ENCODE results near the gene NAALAD2. TPM values are rescaled to one million over a fixed set of nuclear protein-coding genes. Genes with fewer than 3 reads are reported as not detected.

NAALAD2 gene
- total and polyA plus RNA-seq, 2 experiments from 2014 or later = 3.4 to 4.3 TPM

DNA sequence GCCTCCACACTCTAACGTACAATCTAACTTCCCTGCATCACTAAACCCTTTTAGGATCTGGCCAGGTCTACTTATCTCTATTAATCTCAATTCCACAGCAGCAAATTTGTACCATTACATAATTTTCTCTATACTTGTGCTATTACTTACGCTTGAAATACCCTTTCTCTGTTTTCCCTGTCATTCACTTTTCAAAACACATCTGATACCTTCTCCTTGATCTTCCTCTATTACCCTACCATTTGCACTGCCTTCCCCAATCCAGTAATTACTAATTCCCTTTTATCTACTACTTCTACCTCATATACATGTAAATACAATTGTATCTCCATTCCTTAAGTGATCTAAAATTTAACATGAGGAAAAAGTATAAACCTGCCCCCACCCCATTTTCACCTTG, 74.4 kb downstream of the NAALAD2 start (continued):
- TF ChIP-seq, protein P1, sequence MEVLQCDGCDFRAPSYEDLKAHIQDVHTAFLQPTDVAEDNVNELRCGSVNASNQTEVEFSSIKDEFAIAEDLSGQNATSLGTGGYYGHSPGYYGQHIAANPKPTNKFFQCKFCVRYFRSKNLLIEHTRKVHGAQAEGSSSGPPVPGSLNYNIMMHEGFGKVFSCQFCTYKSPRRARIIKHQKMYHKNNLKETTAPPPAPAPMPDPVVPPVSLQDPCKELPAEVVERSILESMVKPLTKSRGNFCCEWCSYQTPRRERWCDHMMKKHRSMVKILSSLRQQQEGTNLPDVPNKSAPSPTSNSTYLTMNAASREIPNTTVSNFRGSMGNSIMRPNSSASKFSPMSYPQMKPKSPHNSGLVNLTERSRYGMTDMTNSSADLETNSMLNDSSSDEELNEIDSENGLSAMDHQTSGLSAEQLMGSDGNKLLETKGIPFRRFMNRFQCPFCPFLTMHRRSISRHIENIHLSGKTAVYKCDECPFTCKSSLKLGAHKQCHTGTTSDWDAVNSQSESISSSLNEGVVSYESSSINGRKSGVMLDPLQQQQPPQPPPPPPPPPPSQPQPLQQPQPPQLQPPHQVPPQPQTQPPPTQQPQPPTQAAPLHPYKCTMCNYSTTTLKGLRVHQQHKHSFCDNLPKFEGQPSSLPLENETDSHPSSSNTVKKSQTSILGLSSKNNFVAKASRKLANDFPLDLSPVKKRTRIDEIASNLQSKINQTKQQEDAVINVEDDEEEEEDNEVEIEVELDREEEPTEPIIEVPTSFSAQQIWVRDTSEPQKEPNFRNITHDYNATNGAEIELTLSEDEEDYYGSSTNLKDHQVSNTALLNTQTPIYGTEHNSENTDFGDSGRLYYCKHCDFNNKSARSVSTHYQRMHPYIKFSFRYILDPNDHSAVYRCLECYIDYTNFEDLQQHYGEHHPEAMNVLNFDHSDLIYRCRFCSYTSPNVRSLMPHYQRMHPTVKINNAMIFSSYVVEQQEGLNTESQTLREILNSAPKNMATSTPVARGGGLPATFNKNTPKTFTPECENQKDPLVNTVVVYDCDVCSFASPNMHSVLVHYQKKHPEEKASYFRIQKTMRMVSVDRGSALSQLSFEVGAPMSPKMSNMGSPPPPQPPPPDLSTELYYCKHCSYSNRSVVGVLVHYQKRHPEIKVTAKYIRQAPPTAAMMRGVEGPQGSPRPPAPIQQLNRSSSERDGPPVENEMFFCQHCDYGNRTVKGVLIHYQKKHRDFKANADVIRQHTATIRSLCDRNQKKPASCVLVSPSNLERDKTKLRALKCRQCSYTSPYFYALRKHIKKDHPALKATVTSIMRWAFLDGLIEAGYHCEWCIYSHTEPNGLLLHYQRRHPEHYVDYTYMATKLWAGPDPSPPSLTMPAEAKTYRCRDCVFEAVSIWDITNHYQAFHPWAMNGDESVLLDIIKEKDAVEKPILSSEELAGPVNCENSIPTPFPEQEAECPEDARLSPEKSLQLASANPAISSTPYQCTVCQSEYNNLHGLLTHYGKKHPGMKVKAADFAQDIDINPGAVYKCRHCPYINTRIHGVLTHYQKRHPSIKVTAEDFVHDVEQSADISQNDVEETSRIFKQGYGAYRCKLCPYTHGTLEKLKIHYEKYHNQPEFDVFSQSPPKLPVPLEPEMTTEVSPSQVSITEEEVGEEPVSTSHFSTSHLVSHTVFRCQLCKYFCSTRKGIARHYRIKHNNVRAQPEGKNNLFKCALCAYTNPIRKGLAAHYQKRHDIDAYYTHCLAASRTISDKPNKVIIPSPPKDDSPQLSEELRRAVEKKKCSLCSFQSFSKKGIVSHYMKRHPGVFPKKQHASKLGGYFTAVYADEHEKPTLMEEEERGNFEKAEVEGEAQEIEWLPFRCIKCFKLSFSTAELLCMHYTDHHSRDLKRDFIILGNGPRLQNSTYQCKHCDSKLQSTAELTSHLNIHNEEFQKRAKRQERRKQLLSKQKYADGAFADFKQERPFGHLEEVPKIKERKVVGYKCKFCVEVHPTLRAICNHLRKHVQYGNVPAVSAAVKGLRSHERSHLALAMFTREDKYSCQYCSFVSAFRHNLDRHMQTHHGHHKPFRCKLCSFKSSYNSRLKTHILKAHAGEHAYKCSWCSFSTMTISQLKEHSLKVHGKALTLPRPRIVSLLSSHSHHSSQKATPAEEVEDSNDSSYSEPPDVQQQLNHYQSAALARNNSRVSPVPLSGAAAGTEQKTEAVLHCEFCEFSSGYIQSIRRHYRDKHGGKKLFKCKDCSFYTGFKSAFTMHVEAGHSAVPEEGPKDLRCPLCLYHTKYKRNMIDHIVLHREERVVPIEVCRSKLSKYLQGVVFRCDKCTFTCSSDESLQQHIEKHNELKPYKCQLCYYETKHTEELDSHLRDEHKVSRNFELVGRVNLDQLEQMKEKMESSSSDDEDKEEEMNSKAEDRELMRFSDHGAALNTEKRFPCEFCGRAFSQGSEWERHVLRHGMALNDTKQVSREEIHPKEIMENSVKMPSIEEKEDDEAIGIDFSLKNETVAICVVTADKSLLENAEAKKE (CRISPR knock-in tag; IDR thresholded peaks at IDR 0.05) = no peak
- TF ChIP-seq, protein P2, sequence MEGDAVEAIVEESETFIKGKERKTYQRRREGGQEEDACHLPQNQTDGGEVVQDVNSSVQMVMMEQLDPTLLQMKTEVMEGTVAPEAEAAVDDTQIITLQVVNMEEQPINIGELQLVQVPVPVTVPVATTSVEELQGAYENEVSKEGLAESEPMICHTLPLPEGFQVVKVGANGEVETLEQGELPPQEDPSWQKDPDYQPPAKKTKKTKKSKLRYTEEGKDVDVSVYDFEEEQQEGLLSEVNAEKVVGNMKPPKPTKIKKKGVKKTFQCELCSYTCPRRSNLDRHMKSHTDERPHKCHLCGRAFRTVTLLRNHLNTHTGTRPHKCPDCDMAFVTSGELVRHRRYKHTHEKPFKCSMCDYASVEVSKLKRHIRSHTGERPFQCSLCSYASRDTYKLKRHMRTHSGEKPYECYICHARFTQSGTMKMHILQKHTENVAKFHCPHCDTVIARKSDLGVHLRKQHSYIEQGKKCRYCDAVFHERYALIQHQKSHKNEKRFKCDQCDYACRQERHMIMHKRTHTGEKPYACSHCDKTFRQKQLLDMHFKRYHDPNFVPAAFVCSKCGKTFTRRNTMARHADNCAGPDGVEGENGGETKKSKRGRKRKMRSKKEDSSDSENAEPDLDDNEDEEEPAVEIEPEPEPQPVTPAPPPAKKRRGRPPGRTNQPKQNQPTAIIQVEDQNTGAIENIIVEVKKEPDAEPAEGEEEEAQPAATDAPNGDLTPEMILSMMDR (conservative IDR thresholded peaks at IDR 0.05; ENCODE audit: low read depth in 2 of 2) = no peak
- TF ChIP-seq JUNB (IDR thresholded peaks at IDR 0.05; ENCODE audit: unreplicated experiment) (no peak), NANOG (IDR thresholded peaks at IDR 0.05; ENCODE audit: borderline replicate concordance) (no peak)

DNA sequence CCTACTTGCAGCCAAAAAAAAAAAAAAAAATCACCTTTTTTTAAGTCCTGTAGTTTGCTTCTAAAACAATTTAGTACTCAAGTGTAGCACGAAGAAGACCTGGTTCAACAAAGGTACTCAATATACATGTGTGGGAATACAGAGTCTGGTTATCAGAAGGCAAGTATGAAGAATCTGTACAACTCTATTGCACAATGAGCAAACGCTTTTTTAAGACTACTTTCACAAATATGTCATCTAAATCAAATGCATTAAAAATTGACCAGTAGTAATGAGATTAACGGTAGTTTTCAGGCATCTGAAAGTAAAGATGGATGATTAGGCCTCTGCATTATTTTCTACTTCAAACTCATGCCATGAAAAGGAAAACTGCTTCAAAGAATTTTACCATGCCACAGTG, 78.9 kb downstream of the NAALAD2 start:
- no peak overlapping the region for H3K4me2 ChIP-seq
- peaks cover 84% of the 10 kb centered on the region for H3K79me2 ChIP-seq (replicated peaks; ENCODE audit: insufficient read depth)
- H3K4me1 Mint-ChIP-seq = peaks cover 14% of the 10 kb centered on the region; the same call in 2 of the 3 replicates
- H4K20me1 ChIP-seq (replicated peaks; ENCODE audit: insufficient read depth) = peaks cover 45% of the 10 kb centered on the region
- H3K9me2 ChIP-seq (ENCODE audit: insufficient read depth) = no peaks in the 10 kb centered on the region
- H3K27ac Mint-ChIP-seq = no peak overlapping the region
- H3K4me1 ChIP-seq (ENCODE audit: insufficient read depth) = peaks cover 27% of the 10 kb centered on the region
- H3K27me3 ChIP-seq (ENCODE audit: insufficient read depth) = no peaks in the 10 kb centered on the region
- ATAC-seq (no peak), DNase-seq (ENCODE audit: low spot score) (no peak)
- no peak overlapping the region for H3K4me3 ChIP-seq
- no peaks in the 10 kb centered on the region for H3F3A ChIP-seq (replicated peaks; ENCODE audit: low read depth)
- no peak overlapping the region for H2AFZ ChIP-seq
- H3K27ac ChIP-seq (ENCODE audit: low read depth) = no peak overlapping the region
- H3K36me3 ChIP-seq (ENCODE audit: insufficient read depth) = peaks cover 35% of the 10 kb centered on the region; the same call in 1 of the 2 replicates
- peaks cover 52% of the 10 kb centered on the region; the same call in 2 of the 3 replicates for H3K36me3 Mint-ChIP-seq (ENCODE audit: low read depth)
- no peaks in the 10 kb centered on the region for H3K27me3 Mint-ChIP-seq (ENCODE audit: insufficient read depth, low read depth, poor library complexity)
- H3K9me3 Mint-ChIP-seq = no peaks in the 10 kb centered on the region
- H3K4me3 Mint-ChIP-seq = no peak overlapping the region
- TF ChIP-seq STAT1 (IDR thresholded peaks at IDR 0.05; ENCODE audit: unreplicated experiment) = no peak
- TF ChIP-seq, protein P3, sequence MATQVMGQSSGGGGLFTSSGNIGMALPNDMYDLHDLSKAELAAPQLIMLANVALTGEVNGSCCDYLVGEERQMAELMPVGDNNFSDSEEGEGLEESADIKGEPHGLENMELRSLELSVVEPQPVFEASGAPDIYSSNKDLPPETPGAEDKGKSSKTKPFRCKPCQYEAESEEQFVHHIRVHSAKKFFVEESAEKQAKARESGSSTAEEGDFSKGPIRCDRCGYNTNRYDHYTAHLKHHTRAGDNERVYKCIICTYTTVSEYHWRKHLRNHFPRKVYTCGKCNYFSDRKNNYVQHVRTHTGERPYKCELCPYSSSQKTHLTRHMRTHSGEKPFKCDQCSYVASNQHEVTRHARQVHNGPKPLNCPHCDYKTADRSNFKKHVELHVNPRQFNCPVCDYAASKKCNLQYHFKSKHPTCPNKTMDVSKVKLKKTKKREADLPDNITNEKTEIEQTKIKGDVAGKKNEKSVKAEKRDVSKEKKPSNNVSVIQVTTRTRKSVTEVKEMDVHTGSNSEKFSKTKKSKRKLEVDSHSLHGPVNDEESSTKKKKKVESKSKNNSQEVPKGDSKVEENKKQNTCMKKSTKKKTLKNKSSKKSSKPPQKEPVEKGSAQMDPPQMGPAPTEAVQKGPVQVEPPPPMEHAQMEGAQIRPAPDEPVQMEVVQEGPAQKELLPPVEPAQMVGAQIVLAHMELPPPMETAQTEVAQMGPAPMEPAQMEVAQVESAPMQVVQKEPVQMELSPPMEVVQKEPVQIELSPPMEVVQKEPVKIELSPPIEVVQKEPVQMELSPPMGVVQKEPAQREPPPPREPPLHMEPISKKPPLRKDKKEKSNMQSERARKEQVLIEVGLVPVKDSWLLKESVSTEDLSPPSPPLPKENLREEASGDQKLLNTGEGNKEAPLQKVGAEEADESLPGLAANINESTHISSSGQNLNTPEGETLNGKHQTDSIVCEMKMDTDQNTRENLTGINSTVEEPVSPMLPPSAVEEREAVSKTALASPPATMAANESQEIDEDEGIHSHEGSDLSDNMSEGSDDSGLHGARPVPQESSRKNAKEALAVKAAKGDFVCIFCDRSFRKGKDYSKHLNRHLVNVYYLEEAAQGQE (IDR thresholded peaks at IDR 0.05; ENCODE audit: unreplicated experiment) = no peak
- TF ChIP-seq, protein P4, sequence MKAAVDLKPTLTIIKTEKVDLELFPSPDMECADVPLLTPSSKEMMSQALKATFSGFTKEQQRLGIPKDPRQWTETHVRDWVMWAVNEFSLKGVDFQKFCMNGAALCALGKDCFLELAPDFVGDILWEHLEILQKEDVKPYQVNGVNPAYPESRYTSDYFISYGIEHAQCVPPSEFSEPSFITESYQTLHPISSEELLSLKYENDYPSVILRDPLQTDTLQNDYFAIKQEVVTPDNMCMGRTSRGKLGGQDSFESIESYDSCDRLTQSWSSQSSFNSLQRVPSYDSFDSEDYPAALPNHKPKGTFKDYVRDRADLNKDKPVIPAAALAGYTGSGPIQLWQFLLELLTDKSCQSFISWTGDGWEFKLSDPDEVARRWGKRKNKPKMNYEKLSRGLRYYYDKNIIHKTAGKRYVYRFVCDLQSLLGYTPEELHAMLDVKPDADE (IDR thresholded peaks at IDR 0.05) = no peak
- TF ChIP-seq EZH2phosphoT487 (IDR thresholded peaks at IDR 0.05; ENCODE audit: unreplicated experiment) = no peak
- TF ChIP-seq, protein P2 (conservative IDR thresholded peaks at IDR 0.05; ENCODE audit: low read depth in 2 of 2) = no peak
- TF ChIP-seq JUNB (IDR thresholded peaks at IDR 0.05; ENCODE audit: unreplicated experiment) = no peak
- TF ChIP-seq POLR2AphosphoS5 (IDR thresholded peaks at IDR 0.05; ENCODE audit: low read depth) = no peak
- TF ChIP-seq CREB1 (CRISPR knock-in tag; IDR thresholded peaks at IDR 0.05; ENCODE audit: low read depth) = no peak
